ENCODE data around the gene TMEM89. TPM values are rescaled to one million over a fixed set of nuclear protein-coding genes. Genes with fewer than 3 reads are reported as not detected.

The TMEM89 gene
- total RNA-seq, 4 donors from 2014 or later, result not detected

DNA sequence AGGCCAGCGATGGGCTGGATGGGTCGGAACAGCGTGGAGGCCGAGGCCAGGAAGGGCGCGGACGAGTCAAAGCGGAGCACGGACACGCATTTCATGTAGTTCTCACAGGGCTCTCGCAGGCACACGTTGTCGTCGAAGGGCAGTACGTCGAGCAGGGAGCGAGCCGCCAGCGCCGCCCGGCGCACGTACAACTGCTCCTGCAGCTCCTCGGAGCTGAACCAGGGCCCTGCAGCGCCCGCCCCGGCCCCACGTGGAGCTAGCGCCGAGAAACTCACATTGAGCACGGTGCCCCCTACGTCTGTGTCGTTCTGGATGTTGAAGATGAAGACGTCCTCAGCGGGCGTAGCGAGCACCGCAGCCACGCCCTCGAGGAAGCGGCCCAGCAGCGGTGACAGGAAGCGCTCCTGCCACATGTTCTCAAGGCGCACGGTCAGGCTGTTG is 35.3 kb upstream of the TMEM89 start:
- Histone ChIP-seq H3K4me3 (peak overlapping the region; percentile 63 to 72 (median 68)), H3K27me3 (peaks cover 0 to 38% (median under 1%) of the 10 kb centered on the region in 4 donors), H3K9me3 (no peaks in the 10 kb centered on the region), H3K27ac (replicated peaks in 1 of 4) (peak overlapping the region; percentile 75 to 84 (median 77)), H3K4me1 (peaks cover 10 to 31% (median 28%) of the 10 kb centered on the region in 4 donors), H3K36me3 (no peaks in the 10 kb centered on the region)
- intact Hi-C loops (cut with DNase I), result loop anchor here (1.0 kb wide), 1 partner anchor 22 kb away; the partner anchor contains the start of gene SLC26A6
- TF ChIP-seq, protein P1, sequence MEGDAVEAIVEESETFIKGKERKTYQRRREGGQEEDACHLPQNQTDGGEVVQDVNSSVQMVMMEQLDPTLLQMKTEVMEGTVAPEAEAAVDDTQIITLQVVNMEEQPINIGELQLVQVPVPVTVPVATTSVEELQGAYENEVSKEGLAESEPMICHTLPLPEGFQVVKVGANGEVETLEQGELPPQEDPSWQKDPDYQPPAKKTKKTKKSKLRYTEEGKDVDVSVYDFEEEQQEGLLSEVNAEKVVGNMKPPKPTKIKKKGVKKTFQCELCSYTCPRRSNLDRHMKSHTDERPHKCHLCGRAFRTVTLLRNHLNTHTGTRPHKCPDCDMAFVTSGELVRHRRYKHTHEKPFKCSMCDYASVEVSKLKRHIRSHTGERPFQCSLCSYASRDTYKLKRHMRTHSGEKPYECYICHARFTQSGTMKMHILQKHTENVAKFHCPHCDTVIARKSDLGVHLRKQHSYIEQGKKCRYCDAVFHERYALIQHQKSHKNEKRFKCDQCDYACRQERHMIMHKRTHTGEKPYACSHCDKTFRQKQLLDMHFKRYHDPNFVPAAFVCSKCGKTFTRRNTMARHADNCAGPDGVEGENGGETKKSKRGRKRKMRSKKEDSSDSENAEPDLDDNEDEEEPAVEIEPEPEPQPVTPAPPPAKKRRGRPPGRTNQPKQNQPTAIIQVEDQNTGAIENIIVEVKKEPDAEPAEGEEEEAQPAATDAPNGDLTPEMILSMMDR (IDR thresholded peaks at IDR 0.05), result no peak
- no peak for TF ChIP-seq EP300 (IDR thresholded peaks at IDR 0.05)
- TF ChIP-seq POLR2A (IDR thresholded peaks at IDR 0.05; ENCODE audit: low read depth), result no peak
- TF ChIP-seq POLR2AphosphoS5 (IDR thresholded peaks at IDR 0.05), result no peak
- 83% methylated on average over 2 of the region's 45 CpGs for WGBS
- DNase-seq (ENCODE audit: extremely low spot score), result no peak

DNA sequence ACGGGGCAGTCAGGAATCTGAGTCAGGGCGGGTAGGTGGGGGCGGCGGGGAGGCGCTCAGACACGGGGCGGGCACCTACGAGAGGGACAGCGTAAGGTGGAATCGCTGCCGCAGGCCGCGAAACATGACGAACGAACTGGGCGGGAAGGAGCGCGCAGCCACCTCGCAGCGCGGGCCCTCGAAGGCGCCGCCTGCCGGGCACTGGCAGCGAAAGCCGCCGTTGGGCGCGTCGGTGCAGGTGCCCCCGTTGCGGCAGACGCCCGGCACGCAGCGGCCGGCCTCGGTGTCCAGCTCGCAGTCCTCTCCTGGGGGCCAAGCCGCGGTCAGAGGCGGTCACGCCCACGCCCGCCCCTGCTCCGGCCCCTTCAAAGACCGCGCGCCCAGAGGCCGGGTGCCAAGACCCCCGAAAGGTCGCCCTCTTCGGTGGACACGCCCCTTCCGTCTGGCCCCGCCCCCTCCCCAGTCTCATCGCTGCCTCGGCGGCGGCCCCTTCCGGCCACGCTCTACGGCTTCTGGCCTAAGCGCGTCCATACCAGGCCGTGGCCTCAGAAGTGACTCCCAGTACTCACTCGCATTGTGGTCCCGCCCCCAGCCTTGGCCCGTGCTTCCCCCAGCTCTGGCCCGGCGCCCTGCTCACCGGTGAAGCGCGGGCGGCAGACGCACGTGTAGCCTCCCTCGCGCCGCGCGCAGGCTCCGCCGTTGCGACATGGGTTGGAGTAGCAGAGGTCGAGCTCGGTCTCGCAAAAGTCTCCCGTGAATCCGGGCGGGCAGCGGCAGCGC is 34.7 kb upstream of the TMEM89 start:
- Histone ChIP-seq H3K4me1 (peaks cover 7 to 25% (median 22%) of the 10 kb centered on the region in 4 donors), H3K27ac (replicated peaks in 1 of 4) (peak overlapping the region; percentile 75 to 84 (median 77)), H3K27me3 (peaks cover 0 to 32% (median 0%) of the 10 kb centered on the region in 4 donors), H3K9me3 (no peaks in the 10 kb centered on the region), H3K4me3 (peak overlapping the region; percentile 63 to 72 (median 68)), H3K36me3 (no peaks in the 10 kb centered on the region)
- TF ChIP-seq POLR2AphosphoS5 (IDR thresholded peaks at IDR 0.05), result peak in 1 of 2 donors; percentile 66
- TF ChIP-seq EP300 (IDR thresholded peaks at IDR 0.05), result no peak
- no peak for TF ChIP-seq POLR2A (IDR thresholded peaks at IDR 0.05; ENCODE audit: low read depth)
- TF ChIP-seq, protein P1 (IDR thresholded peaks at IDR 0.05), result peak; percentile 70 to 77 (median 72)
- peak; percentile 93 for DNase-seq (ENCODE audit: extremely low spot score)
- intact Hi-C loops (cut with DNase I), result loop anchor here (1.0 kb wide), 1 partner anchor 21 kb away; the partner anchor contains the start of gene SLC26A6
- WGBS, result 0% methylated on average over 5 of the region's 94 CpGs

DNA sequence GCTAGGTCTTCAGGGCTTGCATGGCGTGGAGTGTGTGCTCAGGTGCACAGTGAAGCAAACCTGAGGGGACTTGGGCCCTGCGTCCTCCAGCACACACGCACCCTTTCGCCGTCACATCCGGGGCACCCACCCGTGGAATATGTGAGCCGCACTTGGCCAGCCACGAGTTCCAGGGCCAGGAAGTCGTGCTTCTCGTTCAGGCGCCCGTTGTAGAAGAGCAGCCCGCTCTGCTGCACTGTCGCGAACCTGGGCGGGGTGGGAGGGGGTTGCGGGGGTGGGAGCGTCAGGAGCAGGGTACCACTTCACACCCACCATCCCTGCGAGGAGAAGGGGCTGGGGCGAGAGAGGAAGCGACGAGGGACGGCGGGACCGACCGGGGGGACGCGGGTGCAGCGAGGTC is 34.0 kb upstream of the TMEM89 start:
- H3K27ac ChIP-seq (replicated peaks in 1 of 4), result peak overlapping the region; percentile 75 to 84 (median 77)
- H3K4me1 ChIP-seq, result peaks cover 4 to 20% (median 18%) of the 10 kb centered on the region in 4 donors
- no peaks in the 10 kb centered on the region for H3K36me3 ChIP-seq
- peak overlapping the region; percentile 63 to 72 (median 68) for H3K4me3 ChIP-seq
- TF ChIP-seq, protein P1 (IDR thresholded peaks at IDR 0.05), result no peak
- no peak for DNase-seq (ENCODE audit: extremely low spot score)
- intact Hi-C loops (cut with DNase I), result loop anchor here (1.0 kb wide), 1 partner anchor 20 kb away; the partner anchor contains the start of gene SLC26A6
- 5% methylated on average over 22 of the region's 30 CpGs for WGBS
- H3K9me3 ChIP-seq, result no peaks in the 10 kb centered on the region
- H3K27me3 ChIP-seq, result peaks cover 0 to 26% (median 0%) of the 10 kb centered on the region in 4 donors

DNA sequence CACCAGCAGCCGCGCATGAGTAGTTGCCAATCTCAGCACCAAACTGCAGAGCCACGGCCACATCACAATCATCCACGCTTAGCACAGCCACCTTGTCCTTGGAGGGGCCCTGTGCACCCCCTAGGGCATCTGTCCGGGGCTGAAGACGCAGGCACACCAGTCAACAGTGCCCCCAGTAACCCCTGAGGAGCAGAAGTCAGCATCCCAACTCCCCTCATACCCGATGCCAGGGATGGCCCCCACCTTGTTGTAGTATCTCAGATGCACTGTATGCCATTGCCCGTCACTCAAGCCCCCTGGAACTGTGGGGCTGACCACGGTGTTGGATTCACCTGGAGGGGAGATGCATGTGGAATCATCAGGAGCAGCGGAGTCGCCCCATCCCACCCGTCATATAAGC is 33.5 kb upstream of the TMEM89 start:
- no peak for DNase-seq (ENCODE audit: extremely low spot score)
- Histone ChIP-seq H3K4me1 (peaks cover 4 to 20% (median 18%) of the 10 kb centered on the region in 4 donors), H3K27ac (replicated peaks in 1 of 4) (no peak overlapping the region), H3K36me3 (no peaks in the 10 kb centered on the region), H3K27me3 (peaks cover 0 to 20% (median 0%) of the 10 kb centered on the region in 4 donors), H3K4me3 (no peak overlapping the region), H3K9me3 (no peaks in the 10 kb centered on the region)
- TF ChIP-seq POLR2A (IDR thresholded peaks at IDR 0.05; ENCODE audit: low read depth) (no peak), EP300 (IDR thresholded peaks at IDR 0.05) (no peak), POLR2AphosphoS5 (IDR thresholded peaks at IDR 0.05) (no peak)
- TF ChIP-seq, protein P1 (IDR thresholded peaks at IDR 0.05), result no peak
- whole genome bisulfite sequencing, result 85% methylated on average over 6 of the region's 12 CpGs
- intact Hi-C loops (cut with DNase I), result no loop called here

Data from esophagus muscularis mucosa (tissue), 4 donors.